ENCODE measurements around the gene EGFR. TPM values are rescaled to one million over a fixed set of nuclear protein-coding genes. Genes with fewer than 3 reads are reported as not detected.

The EGFR gene
- total RNA-seq, 1 experiment from 2014 or later, result 50.0 TPM

DNA sequence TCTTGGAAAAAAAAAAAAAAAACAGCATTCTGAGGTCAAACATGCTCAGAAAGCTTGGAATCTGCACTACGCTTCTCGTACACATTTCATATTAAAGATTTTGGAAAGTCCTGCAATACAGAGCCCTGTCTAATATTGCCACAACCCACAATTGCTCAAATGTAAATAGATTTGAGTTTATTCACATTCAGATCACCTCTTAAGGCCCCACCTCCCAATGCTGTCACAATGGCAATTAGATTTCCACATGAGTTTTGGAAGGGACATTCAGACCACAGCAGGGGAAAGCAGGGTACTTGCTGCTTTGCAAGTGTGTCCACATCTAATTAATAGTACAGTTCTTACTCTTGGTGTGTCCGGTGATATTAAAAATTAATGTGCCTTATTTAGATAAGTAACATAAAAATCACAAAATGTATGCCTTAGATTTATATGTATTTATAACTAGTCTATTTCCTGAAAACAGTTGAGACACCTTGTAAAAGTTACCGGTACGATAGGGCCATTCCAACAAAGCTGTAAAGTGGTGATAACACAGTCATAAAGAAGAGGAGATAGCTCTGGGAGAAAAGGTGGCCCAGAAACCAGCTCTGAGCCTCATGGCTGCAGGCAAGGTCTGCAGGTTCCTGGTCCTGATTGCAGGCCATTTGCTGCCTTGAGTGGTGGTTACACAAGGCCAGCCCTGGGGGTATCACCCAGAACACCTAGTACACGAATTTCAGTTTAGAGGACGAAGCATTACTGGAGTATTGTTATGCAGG is 27.9 kb downstream of the EGFR start:
- Histone ChIP-seq H3K4me3 (ENCODE audit: low read length) (no peak overlapping the region), H3K36me3 (ENCODE audit: low read depth, low read length) (peaks cover 9% of the 10 kb centered on the region; the same call in 1 of the 2 replicates), H3K79me2 (ENCODE audit: low read length) (peaks cover 98% of the 10 kb centered on the region), H2AFZ (ENCODE audit: low read length) (no peak overlapping the region), H3K9ac (ENCODE audit: low read length) (no peak overlapping the region), H3K4me1 (ENCODE audit: insufficient read depth, low read length) (peaks cover 12% of the 10 kb centered on the region), H3K27me3 (ENCODE audit: low read length) (no peaks in the 10 kb centered on the region), H3K4me2 (ENCODE audit: low read length) (no peak overlapping the region), H3F3A (ENCODE audit: low read length, unreplicated experiment) (no peaks in the 10 kb centered on the region), H3K27ac (ENCODE audit: low read length) (no peak overlapping the region), H4K20me1 (ENCODE audit: low read length) (peaks cover 6% of the 10 kb centered on the region; the same call in 1 of the 2 replicates), H3K9me2 (replicated peaks; ENCODE audit: low read length) (no peaks in the 10 kb centered on the region), H3K9me3 (ENCODE audit: low read length) (no peaks in the 10 kb centered on the region)
- DNase-seq (no peak), ATAC-seq (no peak)
- BruUV-seq (replicated peaks), result no TSS peak
- TF ChIP-seq EZH2 (IDR thresholded peaks at IDR 0.05; ENCODE audit: low read length, unreplicated experiment) (no peak), EZH2phosphoT487 (IDR thresholded peaks at IDR 0.05; ENCODE audit: borderline replicate concordance, low read length) (no peak)
- TF ChIP-seq, protein P1, sequence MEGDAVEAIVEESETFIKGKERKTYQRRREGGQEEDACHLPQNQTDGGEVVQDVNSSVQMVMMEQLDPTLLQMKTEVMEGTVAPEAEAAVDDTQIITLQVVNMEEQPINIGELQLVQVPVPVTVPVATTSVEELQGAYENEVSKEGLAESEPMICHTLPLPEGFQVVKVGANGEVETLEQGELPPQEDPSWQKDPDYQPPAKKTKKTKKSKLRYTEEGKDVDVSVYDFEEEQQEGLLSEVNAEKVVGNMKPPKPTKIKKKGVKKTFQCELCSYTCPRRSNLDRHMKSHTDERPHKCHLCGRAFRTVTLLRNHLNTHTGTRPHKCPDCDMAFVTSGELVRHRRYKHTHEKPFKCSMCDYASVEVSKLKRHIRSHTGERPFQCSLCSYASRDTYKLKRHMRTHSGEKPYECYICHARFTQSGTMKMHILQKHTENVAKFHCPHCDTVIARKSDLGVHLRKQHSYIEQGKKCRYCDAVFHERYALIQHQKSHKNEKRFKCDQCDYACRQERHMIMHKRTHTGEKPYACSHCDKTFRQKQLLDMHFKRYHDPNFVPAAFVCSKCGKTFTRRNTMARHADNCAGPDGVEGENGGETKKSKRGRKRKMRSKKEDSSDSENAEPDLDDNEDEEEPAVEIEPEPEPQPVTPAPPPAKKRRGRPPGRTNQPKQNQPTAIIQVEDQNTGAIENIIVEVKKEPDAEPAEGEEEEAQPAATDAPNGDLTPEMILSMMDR (conservative IDR thresholded peaks at IDR 0.05; ENCODE audit: low read depth, low read length), result no peak
- ChIA-PET POLR2A (ENCODE audit: unreplicated experiment) (no interaction called here), CTCF (no interaction called here)
- intact Hi-C loops (cut with micrococcal nuclease), result no loop called here

DNA sequence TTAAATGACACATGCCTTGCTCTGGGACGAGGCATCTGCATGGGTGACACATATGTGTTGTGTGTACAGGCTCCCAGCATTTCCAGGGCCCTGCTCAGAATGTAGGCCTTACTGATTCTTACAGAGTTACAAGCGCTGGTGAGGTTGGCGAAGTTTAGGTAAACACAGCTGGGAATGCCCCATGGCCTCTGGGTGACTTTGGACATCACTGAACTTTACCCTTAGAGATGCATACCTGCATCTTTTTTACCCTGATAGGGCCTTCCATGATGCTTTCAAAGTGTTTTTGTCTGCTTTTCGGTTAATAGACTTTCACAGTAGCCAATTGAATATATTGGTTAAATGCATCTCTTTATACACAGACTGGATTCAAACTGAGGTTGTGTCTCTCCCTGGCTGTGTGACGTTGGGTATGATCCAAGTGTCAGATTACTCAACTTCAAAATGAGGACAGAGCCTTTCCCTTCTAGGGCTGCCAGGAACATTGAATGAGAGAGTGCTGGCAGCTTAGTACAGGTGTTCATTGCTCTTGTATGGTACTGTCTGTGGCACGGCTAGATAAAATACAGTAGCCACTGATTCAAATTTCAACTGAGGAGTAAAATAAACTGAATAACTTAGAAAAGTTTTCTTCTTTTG is 29.5 kb downstream of the EGFR start:
- no peak overlapping the region for H3K4me3 ChIP-seq (ENCODE audit: low read length)
- H3K9me3 ChIP-seq (ENCODE audit: low read length), result no peaks in the 10 kb centered on the region
- H3K27ac ChIP-seq (ENCODE audit: low read length), result no peak overlapping the region
- ChIA-PET POLR2A (ENCODE audit: unreplicated experiment) (no interaction called here), CTCF (no interaction called here)
- ATAC-seq (peak; percentile 16; the same call in 1 of the 2 replicates), DNase-seq (peak; percentile 23)
- H3K36me3 ChIP-seq (ENCODE audit: low read depth, low read length), result peaks cover 7% of the 10 kb centered on the region; the same call in 1 of the 2 replicates
- intact Hi-C loops (cut with micrococcal nuclease), result no loop called here
- H3K79me2 ChIP-seq (ENCODE audit: low read length), result peaks cover 98% of the 10 kb centered on the region
- no peaks in the 10 kb centered on the region for H3K9me2 ChIP-seq (replicated peaks; ENCODE audit: low read length)
- TF ChIP-seq EZH2phosphoT487 (IDR thresholded peaks at IDR 0.05; ENCODE audit: borderline replicate concordance, low read length), result no peak
- TF ChIP-seq, protein P1 (conservative IDR thresholded peaks at IDR 0.05; ENCODE audit: low read depth, low read length), result no peak
- TF ChIP-seq EZH2 (IDR thresholded peaks at IDR 0.05; ENCODE audit: low read length, unreplicated experiment), result no peak
- H2AFZ ChIP-seq (ENCODE audit: low read length), result no peak overlapping the region
- no TSS peak for BruUV-seq (replicated peaks)
- H3K4me2 ChIP-seq (ENCODE audit: low read length), result no peak overlapping the region
- H3F3A ChIP-seq (ENCODE audit: low read length, unreplicated experiment), result no peaks in the 10 kb centered on the region
- H4K20me1 ChIP-seq (ENCODE audit: low read length), result peaks cover 6% of the 10 kb centered on the region; the same call in 1 of the 2 replicates
- peaks cover 27% of the 10 kb centered on the region for H3K4me1 ChIP-seq (ENCODE audit: insufficient read depth, low read length)
- H3K9ac ChIP-seq (ENCODE audit: low read length), result no peak overlapping the region
- no peaks in the 10 kb centered on the region for H3K27me3 ChIP-seq (ENCODE audit: low read length)

DNA sequence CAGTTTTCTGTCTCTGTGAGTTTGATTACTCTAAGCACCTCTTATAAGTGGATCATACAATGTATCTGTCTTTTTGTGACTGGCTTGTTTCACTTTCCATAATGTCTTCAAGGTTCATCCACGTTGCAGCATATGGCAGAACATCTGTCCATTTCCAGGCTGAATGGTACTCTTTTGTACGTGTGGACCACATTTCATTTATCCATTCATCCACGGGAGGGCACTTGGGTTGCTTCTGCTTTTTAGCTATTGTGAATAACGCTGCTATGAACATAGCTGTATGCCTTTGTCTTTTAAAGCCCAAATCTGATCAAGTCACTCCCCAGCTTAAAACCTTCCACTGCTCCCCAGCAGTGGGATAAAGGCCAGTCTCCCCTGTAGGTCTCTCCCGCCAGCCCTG is 31.5 kb downstream of the EGFR start:
- Histone ChIP-seq H3F3A (ENCODE audit: low read length, unreplicated experiment) (no peaks in the 10 kb centered on the region), H3K27me3 (ENCODE audit: low read length) (no peaks in the 10 kb centered on the region), H2AFZ (ENCODE audit: low read length) (no peak overlapping the region), H3K36me3 (ENCODE audit: low read depth, low read length) (peaks cover 2% of the 10 kb centered on the region; the same call in 1 of the 2 replicates), H3K4me2 (ENCODE audit: low read length) (no peak overlapping the region), H3K9me3 (ENCODE audit: low read length) (no peaks in the 10 kb centered on the region), H3K27ac (ENCODE audit: low read length) (no peak overlapping the region), H3K9ac (ENCODE audit: low read length) (no peak overlapping the region), H4K20me1 (ENCODE audit: low read length) (no peaks in the 10 kb centered on the region), H3K9me2 (replicated peaks; ENCODE audit: low read length) (no peaks in the 10 kb centered on the region), H3K4me3 (ENCODE audit: low read length) (no peak overlapping the region), H3K79me2 (ENCODE audit: low read length) (peaks cover 98% of the 10 kb centered on the region), H3K4me1 (ENCODE audit: insufficient read depth, low read length) (peaks cover 47% of the 10 kb centered on the region)
- no TSS peak for BruUV-seq (replicated peaks)
- no peak for DNase-seq
- POLR2A ChIA-PET (ENCODE audit: unreplicated experiment), result no interaction called here
- intact Hi-C loops (cut with micrococcal nuclease), result no loop called here
- CTCF ChIA-PET, result no interaction called here
- TF ChIP-seq, protein P1 (conservative IDR thresholded peaks at IDR 0.05; ENCODE audit: low read depth, low read length), result no peak
- no peak for ATAC-seq
